Psoas muscle (tissue), 8 donors: ENCODE measurements around the gene GSC2. TPM values are rescaled to one million over a fixed set of nuclear protein-coding genes. Genes with fewer than 3 reads are reported as not detected.

Experiments
- ATAC-seq, 4 donors: fragments of 200-7000 bp; cut with Tn5 transposase; one replicate each; pipeline ENCODE4 v1.9.1; 2020; ENCODE audit warnings: moderate library complexity in 3 of 4, mild to moderate bottlenecking in 2 of 4
- DNase-seq, 2 donors: peaks; one replicate each; pipeline ENCODE4 v3.0.0-alpha.2; 2020
- H3K27ac ChIP-seq: fragments of 200-600 bp; one replicate; pipeline ENCODE4 v1.8.0; 2022
- H3K27me3 ChIP-seq, 3 donors: fragments of 200-600 bp in 1 of 3; one replicate each; pipeline versions ENCODE4 v1.6.1 to v1.8.0; 2013 to 2022; ENCODE audit warnings: low read length in 2 of 3, mild to moderate bottlenecking in 2 of 3, moderate library complexity in 1 of 3; ENCODE audit not compliant: insufficient read depth in 3 of 3
- H3K36me3 ChIP-seq, 2 donors: fragments of 200-600 bp in 1 of 2; one replicate each; pipeline versions ENCODE4 v1.6.1 to v1.8.0; 2013 to 2022; ENCODE audit warnings: low read depth in 1 of 2, mild to moderate bottlenecking in 1 of 2, moderate library complexity in 1 of 2; ENCODE audit not compliant: insufficient read depth in 1 of 2
- H3K4me1 ChIP-seq: fragments of 200-600 bp; one replicate; pipeline ENCODE4 v1.8.0; 2022
- H3K4me3 ChIP-seq: fragments of 200-600 bp; one replicate; pipeline ENCODE4 v1.8.0; 2022; ENCODE audit warnings: mild to moderate bottlenecking
- H3K9me3 ChIP-seq: fragments of 200-600 bp; one replicate; pipeline ENCODE4 v1.8.0; 2022
- WGBS, 3 donors: extraction: QIAGEN DNeasy Blood & Tissue Kit; methylation state at CpG; one replicate each; pipeline versions ENCODE4 v1.1.6 to v1.1.7; 2013; 5-methylcytosine and 5-hydroxymethylcytosine counted together
- intact Hi-C, 2 donors: fragments of 100-400 bp; cut with DNase I; formaldehyde crosslinking; loops; one replicate each; pipeline versions ENCODE4 v1.11.0 to v1.14.2; 2022
- polyA plus RNA-seq, 3 donors: library from polyadenylated mRNA; stranded (reverse); fragments of 200-250 nt; gene quantifications; one replicate each; pipeline ENCODE4 v1.2.3, GENCODE V29; 2013
- total RNA-seq, 4 donors: library from RNA; stranded (reverse); fragmentation: NEBNext Ultra II Directional in 2 of 4; extraction: Animal tissue kit (Norgen Biotek cat#: 25700) in 2 of 4; gene quantifications; one replicate each; pipeline versions ENCODE4 v1.2.1 to v1.2.4, GENCODE V29; 2021 to 2023
- TF ChIP-seq, protein P1 (sequence below): fragments of 200-600 bp; IDR thresholded peaks from one replicate; pipeline ENCODE4 v1.8.0; 2022; ENCODE audit warnings: antibody characterized with exemption
- donor health status: healthy with polysubstance abuse.
- donor health status: DM: no; HTN: no; CAD: no; lungs with moderate emphysema.
- donor health status: Bipolar disorder and iron deficiency.
- donor health status: healthy.
- donor health status: DM: yes; HTN: yes; CAD: no.
- donor health status: DM: no; HTN: no; CAD: no.
- donor health status: DM: no; HTN: no; CAD: no.
- donor health status: DM: yes; HTN: yes; CAD: no.

The GSC2 gene
- total and polyA plus RNA-seq, 7 donors: not detected

GRCh38 chr22:19134176-19134831 lies 15.8 kb downstream of the GSC2 start:
- no peaks in the 10 kb centered on the region for H3K4me1 ChIP-seq
- intact Hi-C loops: no loop called here

DNA sequence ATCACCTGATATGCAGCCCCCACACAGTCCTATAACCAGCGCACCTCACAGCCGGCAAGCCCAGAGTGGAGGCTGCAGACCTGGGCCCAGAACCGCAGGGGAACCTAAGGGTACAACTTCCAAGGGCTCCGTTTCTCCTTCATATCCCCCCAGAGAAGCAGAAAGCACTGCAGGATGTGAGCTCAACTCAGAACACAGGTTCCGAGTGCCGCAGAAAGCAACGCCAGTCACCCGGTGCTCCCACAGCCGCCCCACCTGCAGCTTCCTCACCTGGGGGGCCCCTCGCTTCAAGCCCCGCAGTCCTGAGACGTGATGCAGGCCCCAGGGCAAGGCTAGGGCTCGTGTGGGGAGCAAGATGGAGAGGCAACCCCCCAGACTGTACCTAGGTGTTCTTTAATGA lies 16.5 kb downstream of the GSC2 start:
- ATAC-seq: no peak
- Histone ChIP-seq H3K36me3 (peaks cover 4 to 72% of the 10 kb centered on the region in 2 donors), H3K4me3 (no peak overlapping the region), H3K27me3 (no peaks in the 10 kb centered on the region), H3K9me3 (no peaks in the 10 kb centered on the region), H3K4me1 (no peaks in the 10 kb centered on the region), H3K27ac (no peak overlapping the region)
- TF ChIP-seq, protein P1, sequence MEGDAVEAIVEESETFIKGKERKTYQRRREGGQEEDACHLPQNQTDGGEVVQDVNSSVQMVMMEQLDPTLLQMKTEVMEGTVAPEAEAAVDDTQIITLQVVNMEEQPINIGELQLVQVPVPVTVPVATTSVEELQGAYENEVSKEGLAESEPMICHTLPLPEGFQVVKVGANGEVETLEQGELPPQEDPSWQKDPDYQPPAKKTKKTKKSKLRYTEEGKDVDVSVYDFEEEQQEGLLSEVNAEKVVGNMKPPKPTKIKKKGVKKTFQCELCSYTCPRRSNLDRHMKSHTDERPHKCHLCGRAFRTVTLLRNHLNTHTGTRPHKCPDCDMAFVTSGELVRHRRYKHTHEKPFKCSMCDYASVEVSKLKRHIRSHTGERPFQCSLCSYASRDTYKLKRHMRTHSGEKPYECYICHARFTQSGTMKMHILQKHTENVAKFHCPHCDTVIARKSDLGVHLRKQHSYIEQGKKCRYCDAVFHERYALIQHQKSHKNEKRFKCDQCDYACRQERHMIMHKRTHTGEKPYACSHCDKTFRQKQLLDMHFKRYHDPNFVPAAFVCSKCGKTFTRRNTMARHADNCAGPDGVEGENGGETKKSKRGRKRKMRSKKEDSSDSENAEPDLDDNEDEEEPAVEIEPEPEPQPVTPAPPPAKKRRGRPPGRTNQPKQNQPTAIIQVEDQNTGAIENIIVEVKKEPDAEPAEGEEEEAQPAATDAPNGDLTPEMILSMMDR: no peak
- intact Hi-C loops: no loop called here
- DNase-seq: no peak
- WGBS, 3 donors: 91 to 95% (median 95%) methylated on average over 13 of the region's 13 CpGs

More at GRCh38 chr22:19134176-19134831, 15.8 kb downstream of the GSC2 start:
- Histone ChIP-seq H3K27me3 (no peaks in the 10 kb centered on the region), H3K4me3 (no peak overlapping the region), H3K27ac (no peak overlapping the region), H3K36me3 (peaks cover 7 to 79% of the 10 kb centered on the region in 2 donors), H3K9me3 (no peaks in the 10 kb centered on the region)
- no peak for DNase-seq
- TF ChIP-seq, protein P1: no peak
- ATAC-seq: peak in 1 of 4 donors; percentile 23
- 92 to 95% (median 92%) methylated on average over 21 of the region's 21 CpGs for WGBS, 3 donors

GRCh38 chr22:19132693-19133400 lies 17.2 kb downstream of the GSC2 start:
- TF ChIP-seq, protein P1: no peak
- DNase-seq (no peak), ATAC-seq (no peak)
- no peaks in the 10 kb centered on the region for H3K9me3 ChIP-seq
- intact Hi-C loops: no loop called here
- 85 to 91% (median 88%) methylated on average over 9 of the region's 9 CpGs for WGBS, 3 donors
- H3K27ac ChIP-seq: no peak overlapping the region
- no peaks in the 10 kb centered on the region for H3K4me1 ChIP-seq
- H3K27me3 ChIP-seq: no peaks in the 10 kb centered on the region
- peaks cover 4 to 65% of the 10 kb centered on the region in 2 donors for H3K36me3 ChIP-seq
- no peak overlapping the region for H3K4me3 ChIP-seq

DNA sequence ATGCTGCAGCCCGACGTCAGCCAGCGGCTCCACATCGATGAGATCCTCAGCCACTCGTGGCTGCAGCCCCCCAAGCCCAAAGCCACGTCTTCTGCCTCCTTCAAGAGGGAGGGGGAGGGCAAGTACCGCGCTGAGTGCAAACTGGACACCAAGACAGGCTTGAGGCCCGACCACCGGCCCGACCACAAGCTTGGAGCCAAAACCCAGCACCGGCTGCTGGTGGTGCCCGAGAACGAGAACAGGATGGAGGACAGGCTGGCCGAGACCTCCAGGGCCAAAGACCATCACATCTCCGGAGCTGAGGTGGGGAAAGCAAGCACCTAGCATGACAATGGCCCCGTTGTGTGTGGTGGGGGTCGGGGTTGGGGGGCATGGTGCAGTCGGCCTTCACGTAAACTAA lies 17.9 kb downstream of the GSC2 start:
- intact Hi-C loops: no loop called here
- DNase-seq (no peak), ATAC-seq (no peak)
- no peak overlapping the region for H3K27ac ChIP-seq
- H3K4me1 ChIP-seq: no peaks in the 10 kb centered on the region
- TF ChIP-seq, protein P1: no peak
- H3K9me3 ChIP-seq: no peaks in the 10 kb centered on the region
- H3K4me3 ChIP-seq: no peak overlapping the region
- 92 to 93% (median 92%) methylated on average over 20 of the region's 20 CpGs for WGBS, 3 donors
- H3K36me3 ChIP-seq: peaks cover 4 to 59% of the 10 kb centered on the region in 2 donors
- H3K27me3 ChIP-seq: no peaks in the 10 kb centered on the region
